GM23338 (cell line): ENCODE measurements around the gene SLC25A47.

Experiments
- CREB1 ChIP-seq: fragments of 250-450 bp; sonication (Bioruptor Pico); IDR thresholded peaks from 2 replicates; pipeline ENCODE4 v1.5.0; 2020; ENCODE audit warnings: low read depth, mild to moderate bottlenecking, moderate library complexity
- EZH2 ChIP-seq: fragments of 200-600 bp; sonication (generic); IDR thresholded peaks from one replicate; pipeline ENCODE4 v1.8.0; 2017; ENCODE audit warnings: antibody characterized with exemption, mild to moderate bottlenecking, low read depth; ENCODE audit not compliant: unreplicated experiment
- EZH2phosphoT487 ChIP-seq: fragments of 200-600 bp; sonication (generic); IDR thresholded peaks from one replicate; pipeline ENCODE4 v1.8.1; 2018; ENCODE audit warnings: antibody characterized with exemption; ENCODE audit not compliant: unreplicated experiment
- POLR2AphosphoS5 ChIP-seq: IDR thresholded peaks from 2 replicates; pipeline ENCODE4 v1.6.1; 2016; ENCODE audit warnings: antibody characterized with exemption, low read depth
- REST ChIP-seq: IDR thresholded peaks from one replicate; pipeline ENCODE4 v1.6.1; 2018; ENCODE audit warnings: antibody characterized with exemption; ENCODE audit not compliant: unreplicated experiment
- STAT1 ChIP-seq: IDR thresholded peaks from one replicate; pipeline ENCODE4 v1.6.1; 2016; ENCODE audit warnings: antibody characterized with exemption; ENCODE audit not compliant: unreplicated experiment
- ZNF114 ChIP-seq: fragments of 250-450 bp; sonication (Bioruptor Pico); IDR thresholded peaks from 2 replicates; pipeline ENCODE4 v1.5.0; 2020; ENCODE audit warnings: mild to moderate bottlenecking, moderate library complexity
- TF ChIP-seq, protein P1 (sequence below), 2 experiments: fragments of 200-600 bp in 1 of 2; sonication (generic) in 1 of 2; conservative IDR thresholded peaks; 2 replicates each; pipeline versions ENCODE4 v1.5.1 to v1.6.1; 2016 to 2017; ENCODE audit warnings: antibody characterized with exemption in 2 of 2, low read depth in 2 of 2, mild to moderate bottlenecking in 2 of 2, moderate library complexity in 1 of 2

- TF ChIP-seq POLR2AphosphoS5: 0 out of 2 replicates have a peak, but pooled peaks have one; percentile 9
- TF ChIP-seq, protein P1, sequence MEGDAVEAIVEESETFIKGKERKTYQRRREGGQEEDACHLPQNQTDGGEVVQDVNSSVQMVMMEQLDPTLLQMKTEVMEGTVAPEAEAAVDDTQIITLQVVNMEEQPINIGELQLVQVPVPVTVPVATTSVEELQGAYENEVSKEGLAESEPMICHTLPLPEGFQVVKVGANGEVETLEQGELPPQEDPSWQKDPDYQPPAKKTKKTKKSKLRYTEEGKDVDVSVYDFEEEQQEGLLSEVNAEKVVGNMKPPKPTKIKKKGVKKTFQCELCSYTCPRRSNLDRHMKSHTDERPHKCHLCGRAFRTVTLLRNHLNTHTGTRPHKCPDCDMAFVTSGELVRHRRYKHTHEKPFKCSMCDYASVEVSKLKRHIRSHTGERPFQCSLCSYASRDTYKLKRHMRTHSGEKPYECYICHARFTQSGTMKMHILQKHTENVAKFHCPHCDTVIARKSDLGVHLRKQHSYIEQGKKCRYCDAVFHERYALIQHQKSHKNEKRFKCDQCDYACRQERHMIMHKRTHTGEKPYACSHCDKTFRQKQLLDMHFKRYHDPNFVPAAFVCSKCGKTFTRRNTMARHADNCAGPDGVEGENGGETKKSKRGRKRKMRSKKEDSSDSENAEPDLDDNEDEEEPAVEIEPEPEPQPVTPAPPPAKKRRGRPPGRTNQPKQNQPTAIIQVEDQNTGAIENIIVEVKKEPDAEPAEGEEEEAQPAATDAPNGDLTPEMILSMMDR (conservative IDR thresholded peaks at IDR 0.05; ENCODE audit: low read depth in 2 of 2): peak; percentile 62 to 82
- peak; percentile 65; the same call in 1 of the 2 replicates for TF ChIP-seq CREB1 (CRISPR knock-in tag)
- no peak for TF ChIP-seq EZH2
- no peak for TF ChIP-seq STAT1
- TF ChIP-seq REST: no peak
- no peak for TF ChIP-seq ZNF114 (CRISPR knock-in tag)
- TF ChIP-seq EZH2phosphoT487: no peak
These were observed 37.9 kb upstream of the SLC25A47 start for GRCh38 chr14:100285021-100285912.
